Mucosa of rectum (tissue), 2 donors: ENCODE results near the gene TMEM62.
"Not testable (repeated sequence)": the region's sequence is repeated elsewhere in the genome, so short reads cannot be mapped to it uniquely, and the experiment has no call there.

ENCODE experiments used
- H3K27ac ChIP-seq, 2 donors: one replicate each; pipeline ENCODE4 v1.7.0; 2013; ENCODE audit warnings: inconsistent platforms in 2 of 2, low read depth in 2 of 2, low read length in 2 of 2
- H3K27me3 ChIP-seq, 2 donors: one replicate each; pipeline ENCODE4 v1.7.0; 2013; ENCODE audit warnings: low read length in 2 of 2; ENCODE audit not compliant: control insufficient read depth in 2 of 2, insufficient read depth in 2 of 2
- H3K36me3 ChIP-seq, 2 donors: one replicate each; pipeline ENCODE4 v1.7.0; 2013; ENCODE audit warnings: low read length in 2 of 2; ENCODE audit not compliant: control insufficient read depth in 2 of 2, insufficient read depth in 2 of 2
- H3K4me1 ChIP-seq, 2 donors: one replicate each; pipeline ENCODE4 v1.7.0; 2013; ENCODE audit warnings: low read length in 2 of 2, mild to moderate bottlenecking in 1 of 2; ENCODE audit not compliant: control insufficient read depth in 2 of 2, insufficient read depth in 2 of 2
- H3K4me3 ChIP-seq, 2 donors: one replicate each; pipeline ENCODE4 v1.7.0; 2013; ENCODE audit warnings: low read length in 2 of 2
- H3K9ac ChIP-seq, 2 donors: one replicate each; pipeline ENCODE4 v1.7.0; 2013; ENCODE audit warnings: low read length in 2 of 2, low read depth in 1 of 2, mild to moderate bottlenecking in 1 of 2
- H3K9me3 ChIP-seq, 2 donors: one replicate each; pipeline ENCODE4 v1.7.0; 2013; ENCODE audit warnings: low read length in 2 of 2; ENCODE audit not compliant: control insufficient read depth in 2 of 2
- donor health status: healthy.
- donor health status: Normal muscosa, but diverticular disease.

TMEM62 gene

DNA sequence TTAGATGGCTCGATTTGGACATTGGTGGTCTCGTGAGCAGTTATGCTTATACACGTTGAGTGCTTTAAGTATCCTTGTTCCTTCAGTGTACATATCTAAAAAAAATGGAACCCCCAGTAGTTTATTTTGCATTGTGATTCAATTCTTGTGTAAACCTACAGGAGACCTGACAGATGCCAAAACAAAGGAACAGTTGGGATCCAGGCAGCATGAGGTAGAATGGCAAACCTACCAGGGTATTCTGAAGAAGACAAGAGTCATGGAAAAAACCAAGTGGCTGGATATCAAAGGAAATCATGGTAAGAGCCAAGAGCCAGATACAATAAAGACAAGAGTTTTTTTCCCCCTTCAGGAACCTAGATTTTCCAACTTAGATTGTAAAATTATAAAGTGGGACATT, 2.0 kb downstream of the TMEM62 start:
- Histone ChIP-seq H3K27me3 (no peaks in the 10 kb centered on the region), H3K4me3 (no peak overlapping the region), H3K4me1 (peaks cover 5 to 6% of the 10 kb centered on the region in 2 donors), H3K9me3 (no peaks in the 10 kb centered on the region), H3K36me3 (peaks cover 28 to 39% of the 10 kb centered on the region in 2 donors), H3K27ac (no peak overlapping the region), H3K9ac (no peak overlapping the region)

DNA sequence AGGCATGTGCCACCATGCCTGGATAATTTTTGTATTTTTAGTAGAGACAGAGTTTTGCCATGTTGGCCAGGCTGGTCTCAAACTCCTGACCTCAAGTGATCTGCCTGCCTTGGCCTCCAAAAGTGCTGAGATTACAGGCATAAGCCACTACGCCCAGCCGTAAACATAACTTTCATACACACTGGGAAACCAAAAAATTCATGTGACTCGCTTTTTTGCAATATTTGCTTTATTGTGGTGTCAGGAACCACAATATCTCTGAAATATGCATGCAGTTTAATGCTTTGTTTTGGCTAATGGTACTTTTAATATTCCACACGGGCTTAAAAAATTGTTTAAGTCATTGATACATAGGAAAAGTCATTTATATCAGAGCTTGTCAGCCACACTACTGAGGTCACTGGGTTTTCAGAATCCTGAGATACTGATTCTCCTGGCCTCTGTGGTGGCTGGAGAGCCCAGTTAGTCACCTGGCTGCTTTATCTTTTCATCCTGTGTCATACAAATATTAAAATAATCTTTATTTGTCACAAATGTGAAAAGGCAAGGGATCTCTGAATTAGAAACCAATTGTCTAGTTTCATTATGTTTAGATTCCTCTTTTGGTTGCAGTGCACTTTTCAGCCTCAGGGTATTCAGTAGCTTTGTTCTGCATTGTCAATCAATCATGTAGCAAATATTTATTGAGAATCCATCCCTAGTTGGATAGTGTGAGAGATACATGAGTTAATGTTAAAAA, 10.0 kb downstream of the TMEM62 start:
- Histone ChIP-seq H3K9me3 (no peaks in the 10 kb centered on the region), H3K36me3 (peaks cover 41 to 44% of the 10 kb centered on the region in 2 donors), H3K4me1 (no peaks in the 10 kb centered on the region), H3K27ac (no peak overlapping the region), H3K27me3 (no peaks in the 10 kb centered on the region), H3K4me3 (no peak overlapping the region), H3K9ac (no peak overlapping the region)

DNA sequence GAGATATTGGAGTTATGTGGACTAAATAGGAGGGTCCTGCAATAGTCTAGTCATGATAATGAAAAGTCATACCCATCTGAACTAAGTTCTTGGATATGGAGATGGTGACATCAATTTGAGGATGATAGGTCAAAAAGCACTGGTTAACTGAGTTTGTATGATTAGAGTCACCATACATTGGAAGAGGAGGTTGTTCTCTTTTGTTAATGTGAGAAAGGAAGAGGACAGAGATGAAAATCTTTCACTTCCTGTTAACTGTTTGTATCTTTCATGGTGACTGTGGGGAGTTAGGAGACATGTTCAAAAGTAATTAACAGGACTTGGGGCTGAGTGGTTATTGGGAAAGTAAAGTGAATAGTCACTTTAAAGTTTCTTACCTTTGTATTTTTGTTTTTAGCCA, 11.1 kb downstream of the TMEM62 start:
- H3K9me3 ChIP-seq: no peaks in the 10 kb centered on the region
- no peak overlapping the region for H3K27ac ChIP-seq
- H3K9ac ChIP-seq: no peak overlapping the region
- no peak overlapping the region for H3K4me3 ChIP-seq
- H3K36me3 ChIP-seq: peaks cover 40 to 41% of the 10 kb centered on the region in 2 donors
- no peaks in the 10 kb centered on the region for H3K27me3 ChIP-seq
- no peaks in the 10 kb centered on the region for H3K4me1 ChIP-seq

DNA sequence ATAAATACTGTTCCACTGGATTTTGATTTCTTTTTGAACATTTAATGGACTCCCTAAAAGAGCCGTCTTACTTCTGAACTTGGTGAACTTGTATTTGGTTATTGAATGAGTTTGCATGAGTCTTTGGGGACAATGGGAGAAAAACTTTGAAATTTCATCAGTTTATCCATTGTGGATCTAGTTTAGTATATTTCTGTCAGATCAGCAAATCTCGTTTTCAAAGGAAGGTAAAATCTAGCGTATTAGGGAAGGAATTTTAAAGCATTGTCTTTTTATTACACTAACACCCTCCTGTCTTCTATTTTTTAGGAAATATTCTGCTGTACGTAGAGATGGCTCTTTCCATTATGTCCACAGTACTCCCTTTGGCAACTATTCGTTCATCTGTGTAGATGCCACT, 12.8 kb downstream of the TMEM62 start:
- Histone ChIP-seq H3K4me1 (no peaks in the 10 kb centered on the region), H3K36me3 (peaks cover 28 to 31% of the 10 kb centered on the region in 2 donors), H3K27ac (no peak overlapping the region)

DNA sequence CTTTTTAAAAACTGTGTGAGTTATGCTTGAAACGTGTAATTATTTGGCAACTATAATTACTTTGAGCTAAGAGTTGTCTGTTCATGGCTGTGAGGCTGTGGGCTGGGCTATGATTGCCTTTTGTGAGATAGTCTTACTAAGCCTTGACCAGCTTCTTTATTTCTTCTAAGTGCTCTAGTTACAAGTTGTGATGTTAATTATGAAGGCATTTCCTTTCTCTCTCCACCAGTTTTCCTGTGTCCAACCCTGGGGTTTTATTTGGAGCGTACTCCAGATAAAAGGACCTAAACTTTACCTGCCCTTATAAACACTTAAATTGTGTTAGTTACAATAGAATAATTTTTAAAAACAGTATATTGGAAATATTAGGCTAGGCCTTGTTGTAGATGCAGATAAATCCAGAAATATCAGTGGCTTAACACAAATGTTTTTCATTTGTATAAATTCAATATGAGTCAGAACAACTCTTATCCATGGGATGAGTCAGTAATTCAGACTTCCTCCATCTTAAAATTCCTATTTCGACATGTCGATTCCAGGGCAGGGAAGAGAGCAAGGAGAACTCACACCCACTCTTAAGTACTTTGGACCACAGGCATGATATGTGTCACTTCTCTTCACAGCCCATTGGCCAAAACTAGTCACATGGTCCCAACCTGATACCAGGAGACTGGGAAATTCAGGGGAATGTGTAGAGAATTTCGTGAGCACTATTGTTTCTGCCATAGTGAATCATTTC, 17.0 kb downstream of the TMEM62 start:
- Histone ChIP-seq H3K27me3 (no peaks in the 10 kb centered on the region), H3K36me3 (peaks cover 40 to 46% of the 10 kb centered on the region in 2 donors), H3K9me3 (no peaks in the 10 kb centered on the region), H3K27ac (no peak overlapping the region), H3K9ac (no peak overlapping the region), H3K4me1 (no peaks in the 10 kb centered on the region), H3K4me3 (no peak overlapping the region)

More for the DNA sequence above, 12.8 kb downstream of the TMEM62 start:
- no peaks in the 10 kb centered on the region for H3K9me3 ChIP-seq
- no peak overlapping the region for H3K9ac ChIP-seq
- no peak overlapping the region for H3K4me3 ChIP-seq
- no peaks in the 10 kb centered on the region for H3K27me3 ChIP-seq

DNA sequence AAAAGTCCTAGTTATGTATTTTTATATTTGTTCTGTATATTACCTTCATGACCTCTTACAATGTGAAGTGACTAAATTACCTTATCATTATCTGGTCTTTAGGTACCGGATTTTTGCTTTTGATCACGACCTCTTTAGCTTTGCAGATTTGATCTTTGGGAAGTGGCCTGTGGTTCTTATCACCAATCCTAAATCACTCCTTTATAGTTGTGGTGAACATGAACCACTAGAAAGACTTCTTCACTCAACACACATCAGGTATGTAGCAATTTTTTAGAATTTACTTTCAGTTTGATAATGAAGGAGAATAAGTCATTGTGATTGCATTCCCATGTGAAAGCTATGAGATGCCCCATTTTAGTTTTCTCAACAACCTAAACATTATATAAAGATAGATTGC, 18.3 kb downstream of the TMEM62 start:
- Histone ChIP-seq H3K9ac (no peak overlapping the region), H3K36me3 (peaks cover 36 to 47% of the 10 kb centered on the region in 2 donors), H3K4me1 (no peaks in the 10 kb centered on the region), H3K4me3 (no peak overlapping the region), H3K27ac (no peak overlapping the region), H3K9me3 (no peaks in the 10 kb centered on the region), H3K27me3 (no peaks in the 10 kb centered on the region)

DNA sequence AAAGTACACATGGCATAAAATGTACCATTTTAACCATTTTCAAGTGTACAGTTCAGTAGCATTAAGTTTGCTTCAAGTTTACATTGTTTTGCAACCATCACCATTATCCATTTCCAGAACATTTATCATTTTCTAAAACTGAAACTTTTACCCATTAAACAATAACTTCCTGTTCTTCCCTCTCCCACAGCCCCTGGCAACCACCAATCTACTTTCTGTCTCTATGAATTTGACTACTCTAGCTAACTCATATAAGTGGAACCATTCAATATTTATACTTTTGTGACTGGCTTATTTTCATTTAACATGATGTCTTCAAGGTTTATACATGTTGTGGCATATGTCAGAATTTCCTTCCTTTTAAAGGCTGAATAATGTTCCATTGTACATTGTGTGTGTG, 19.9 kb downstream of the TMEM62 start:
- no peak overlapping the region for H3K27ac ChIP-seq
- H3K27me3 ChIP-seq: no peaks in the 10 kb centered on the region
- no peak overlapping the region for H3K4me3 ChIP-seq
- no peaks in the 10 kb centered on the region for H3K4me1 ChIP-seq
- H3K9me3 ChIP-seq: no peaks in the 10 kb centered on the region
- peaks cover 28 to 42% of the 10 kb centered on the region in 2 donors for H3K36me3 ChIP-seq
- no peak overlapping the region for H3K9ac ChIP-seq

DNA sequence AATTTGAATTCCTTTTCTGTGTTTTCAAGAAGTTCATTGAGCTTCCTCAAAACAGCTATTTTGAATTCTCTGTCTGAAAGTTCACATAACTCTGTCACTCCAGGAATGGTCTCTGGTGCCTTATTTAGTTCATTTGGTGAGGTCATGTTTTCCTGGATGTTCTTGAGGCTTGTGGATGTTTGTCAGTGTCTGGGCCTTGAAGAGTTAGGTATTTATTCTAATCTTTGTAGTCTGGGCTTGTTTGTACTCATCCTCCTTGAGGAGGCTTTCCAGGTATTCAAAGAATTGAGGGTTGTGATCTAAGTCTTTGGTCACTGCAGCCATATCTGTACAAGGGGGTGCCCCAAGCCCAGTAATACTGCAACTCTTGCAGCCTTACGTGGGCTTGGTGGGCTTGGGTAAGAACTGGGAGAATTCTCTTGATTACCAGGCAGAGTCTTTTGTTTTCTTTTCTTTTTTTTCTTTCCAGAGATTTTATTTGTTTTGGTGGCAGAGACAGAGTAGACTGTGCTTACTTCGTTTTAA, 32.5 kb downstream of the TMEM62 start:
- no peak overlapping the region for H3K4me3 ChIP-seq
- no peak overlapping the region for H3K27ac ChIP-seq
- H3K9me3 ChIP-seq: no peaks in the 10 kb centered on the region
- H3K4me1 ChIP-seq: no peaks in the 10 kb centered on the region
- H3K27me3 ChIP-seq: no peaks in the 10 kb centered on the region
- peaks cover 19 to 25% of the 10 kb centered on the region in 2 donors for H3K36me3 ChIP-seq
- no peak overlapping the region for H3K9ac ChIP-seq

DNA sequence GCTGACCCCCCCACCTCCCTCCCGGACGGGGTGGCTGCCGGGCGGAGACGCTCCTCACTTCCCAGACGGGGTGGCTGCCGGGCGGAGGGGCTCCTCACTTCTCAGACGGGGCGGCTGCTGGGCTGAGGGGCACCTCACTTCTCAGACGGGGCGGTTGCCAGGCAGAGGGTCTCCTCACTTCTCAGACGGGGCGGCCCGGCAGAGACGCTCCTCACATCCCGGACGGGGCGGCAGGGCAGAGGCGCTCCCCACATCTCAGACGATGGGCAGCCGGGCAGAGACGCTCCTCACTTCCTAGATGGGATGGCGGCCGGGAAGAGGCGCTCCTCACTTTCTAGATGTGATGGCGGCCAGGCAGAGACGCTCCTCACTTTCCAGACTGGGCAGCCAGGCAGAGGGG, 33.9 kb downstream of the TMEM62 start:
- peaks cover 11 to 21% of the 10 kb centered on the region in 2 donors for H3K36me3 ChIP-seq
- not testable (repeated sequence) for H3K9me3 ChIP-seq, H3K4me3 ChIP-seq

More for the DNA sequence above, 33.9 kb downstream of the TMEM62 start:
- not testable (repeated sequence) for H3K4me1 ChIP-seq, H3K27ac ChIP-seq, H3K9ac ChIP-seq, H3K27me3 ChIP-seq
